HepG2 (cell line): ENCODE results near the gene DRC3. TPM values are rescaled to one million over a fixed set of nuclear protein-coding genes. Genes with fewer than 3 reads are reported as not detected.
A peak's percentile ranks its signal among the peaks of the same experiment; 100 is the strongest.

Source experiments
- ARID5B ChIP-seq: IDR thresholded peaks from 2 replicates; pipeline ENCODE4 v1.4.0; 2020; ENCODE audit warnings: mild to moderate bottlenecking, missing genetic modification reagents
- CTCF ChIP-seq: sonication (generic); formaldehyde crosslinking; IDR thresholded peaks from 2 replicates; pipeline ENCODE4 v1.5.0; 2020; ENCODE audit warnings: mild to moderate bottlenecking, missing genetic modification reagents, moderate library complexity
- DBP ChIP-seq: sonication (generic); formaldehyde crosslinking; IDR thresholded peaks from 2 replicates; pipeline ENCODE4 v1.4.0; 2020; ENCODE audit warnings: missing genetic modification reagents; ENCODE audit errors: not compliant biosample characterization
- GMEB1 ChIP-seq: sonication (generic); formaldehyde crosslinking; IDR thresholded peaks from 2 replicates; pipeline ENCODE4 v1.5.1; 2020; ENCODE audit warnings: missing genetic modification reagents, mild to moderate bottlenecking, borderline replicate concordance
- TBX2 ChIP-seq: sonication (generic); formaldehyde crosslinking; IDR thresholded peaks from 2 replicates; pipeline ENCODE4 v1.5.0; 2020; ENCODE audit warnings: missing genetic modification reagents, mild to moderate bottlenecking, borderline replicate concordance
- TRIM24 ChIP-seq: sonication (generic); formaldehyde crosslinking; IDR thresholded peaks from 2 replicates; pipeline ENCODE4 v1.8.0; 2022; ENCODE audit warnings: mild to moderate bottlenecking, missing genetic modification reagents
- ZMYM3 ChIP-seq: sonication (generic); formaldehyde crosslinking; IDR thresholded peaks from 2 replicates; pipeline ENCODE4 v1.5.1; 2020; ENCODE audit warnings: mild to moderate bottlenecking, missing genetic modification reagents
- ZNF180 ChIP-seq: sonication (generic); formaldehyde crosslinking; IDR thresholded peaks from 2 replicates; pipeline ENCODE4 v1.4.0; 2020; ENCODE audit warnings: low read depth, missing genetic modification reagents, borderline replicate concordance
- polyA plus RNA-seq, 8 experiments: library from polyadenylated mRNA; depleted of rRNA in 3 of 8; stranded (reverse) in 7 of 8; unstranded in 1 of 8; fragments of >200 nt; fragmentation: Illumina TruSeq in 4 of 8; extraction: Trizol in 4 of 8; gene quantifications; 2 replicates each; pipeline versions ENCODE4 v1.2.1 to v1.2.3, GENCODE V29; 2011 to 2016; ENCODE audit warnings: low read depth in 4 of 8, missing spikeins in 1 of 8, mixed read lengths in 1 of 8; ENCODE audit not compliant: insufficient read depth in 1 of 8
- total RNA-seq, 5 experiments: library from RNA; depleted of rRNA; stranded (reverse); fragments of >200 nt; fragmentation: Illumina TruSeq; extraction: Trizol; gene quantifications; 2 replicates each; pipeline ENCODE4 v1.2.3, GENCODE V29; 2016; ENCODE audit warnings: low read depth in 1 of 5

DRC3 gene
- total and polyA plus RNA-seq, 2 of the 13 experiments (the other 11 are each of a cell fraction or from before 2014, with no cell fraction given) = 0.53 to 0.87 TPM

- no peak for TF ChIP-seq ZNF180
- no peak for TF ChIP-seq DBP (CRISPR knock-in tag)
- 0 out of 2 replicates have a peak, but pooled peaks have one; percentile 18 for TF ChIP-seq ZMYM3 (CRISPR knock-in tag)
- 0 out of 2 replicates have a peak, but pooled peaks have one; percentile 33 for TF ChIP-seq TRIM24
- TF ChIP-seq CTCF (CRISPR knock-in tag) = 0 out of 2 replicates have a peak, but pooled peaks have one; percentile 3
- no peak for TF ChIP-seq ARID5B
- 0 out of 2 replicates have a peak, but pooled peaks have one; percentile 25 for TF ChIP-seq TBX2 (CRISPR knock-in tag)
- TF ChIP-seq GMEB1 (CRISPR knock-in tag) = no peak
Observed at GRCh38 chr17:17999364-18000029, 26.8 kb downstream of the DRC3 start (continued).
